Stimulated activated CD8-positive, alpha-beta memory T cell treated with anti-CD3 and anti-CD28 coated beads, Interleukin-2, amount 100 ng/mL, for 48 hours (primary cell): Measurements from ENCODE around the gene SYNPO.

Experiments
- DNase-seq, 2 donors: peaks; one replicate each; pipeline ENCODE4 v3.0.0-alpha.2; 2020; ENCODE audit warnings: low read depth in 2 of 2

SYNPO gene

DNA sequence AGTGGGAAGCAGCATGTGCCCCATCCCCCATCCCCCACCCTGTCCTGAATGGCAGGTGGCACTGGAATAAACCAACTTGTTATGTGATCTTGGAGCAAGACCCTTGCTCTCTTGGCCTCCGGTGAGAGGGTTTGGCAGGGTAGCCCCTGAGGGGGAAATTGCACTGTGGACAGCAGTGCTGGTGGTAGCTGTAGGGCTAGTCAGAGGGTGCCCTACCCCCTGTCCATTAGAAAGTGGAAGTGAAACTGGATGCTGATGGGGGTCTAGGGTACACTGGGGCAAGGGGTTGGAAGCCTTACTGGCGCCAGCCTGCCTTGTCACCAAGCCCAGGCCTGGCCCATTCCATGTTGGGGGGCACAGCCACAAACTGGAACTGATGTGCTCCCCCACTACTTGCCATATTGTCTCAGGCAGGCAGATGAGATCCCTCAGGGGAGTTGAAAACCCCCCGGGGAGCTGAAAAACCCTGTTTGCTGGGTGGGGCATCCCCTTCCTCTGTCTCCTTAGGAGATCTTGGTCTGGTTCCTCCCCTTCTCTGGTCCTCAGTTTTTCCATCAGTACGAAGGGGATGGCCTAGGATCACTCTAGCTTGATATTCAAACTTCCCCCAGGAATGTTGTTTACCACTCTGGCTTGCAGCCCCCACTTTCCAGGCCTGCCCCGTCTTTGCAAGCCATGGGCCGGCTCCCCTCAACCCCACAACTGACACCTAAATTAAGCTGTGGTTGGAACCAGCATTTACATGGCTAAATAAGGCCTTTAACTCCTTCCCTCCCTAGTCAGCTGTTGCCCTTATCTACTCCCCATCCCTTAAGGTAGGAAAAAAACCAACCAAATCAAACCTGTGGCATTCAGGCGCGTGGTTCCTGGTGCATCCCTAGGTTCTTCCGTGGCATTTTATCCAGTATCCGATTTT is 14.4 kb upstream of the SYNPO start:
- DNase-seq, result no peak

DNA sequence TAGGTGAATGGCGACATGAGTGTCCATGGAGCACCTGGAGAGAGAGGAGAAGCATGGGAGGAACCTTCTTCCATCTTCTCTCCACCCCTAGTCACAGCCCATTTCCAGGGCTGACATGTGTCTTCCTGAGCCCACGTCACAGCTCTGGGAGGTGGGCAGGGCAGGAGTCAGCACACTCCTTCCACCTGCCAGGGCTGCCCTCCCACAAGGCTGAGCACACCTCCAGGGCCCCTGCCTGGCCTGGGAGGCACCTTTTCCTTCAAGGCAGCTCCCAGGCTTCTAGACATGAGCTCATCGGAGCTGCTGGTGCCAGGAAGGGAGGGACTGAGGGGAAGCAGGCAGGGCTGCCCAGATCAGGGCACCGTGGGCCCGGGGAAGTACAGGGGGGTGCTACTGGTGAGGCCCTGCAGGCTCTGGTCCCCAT is 13.6 kb upstream of the SYNPO start:
- DNase-seq, result no peak

DNA sequence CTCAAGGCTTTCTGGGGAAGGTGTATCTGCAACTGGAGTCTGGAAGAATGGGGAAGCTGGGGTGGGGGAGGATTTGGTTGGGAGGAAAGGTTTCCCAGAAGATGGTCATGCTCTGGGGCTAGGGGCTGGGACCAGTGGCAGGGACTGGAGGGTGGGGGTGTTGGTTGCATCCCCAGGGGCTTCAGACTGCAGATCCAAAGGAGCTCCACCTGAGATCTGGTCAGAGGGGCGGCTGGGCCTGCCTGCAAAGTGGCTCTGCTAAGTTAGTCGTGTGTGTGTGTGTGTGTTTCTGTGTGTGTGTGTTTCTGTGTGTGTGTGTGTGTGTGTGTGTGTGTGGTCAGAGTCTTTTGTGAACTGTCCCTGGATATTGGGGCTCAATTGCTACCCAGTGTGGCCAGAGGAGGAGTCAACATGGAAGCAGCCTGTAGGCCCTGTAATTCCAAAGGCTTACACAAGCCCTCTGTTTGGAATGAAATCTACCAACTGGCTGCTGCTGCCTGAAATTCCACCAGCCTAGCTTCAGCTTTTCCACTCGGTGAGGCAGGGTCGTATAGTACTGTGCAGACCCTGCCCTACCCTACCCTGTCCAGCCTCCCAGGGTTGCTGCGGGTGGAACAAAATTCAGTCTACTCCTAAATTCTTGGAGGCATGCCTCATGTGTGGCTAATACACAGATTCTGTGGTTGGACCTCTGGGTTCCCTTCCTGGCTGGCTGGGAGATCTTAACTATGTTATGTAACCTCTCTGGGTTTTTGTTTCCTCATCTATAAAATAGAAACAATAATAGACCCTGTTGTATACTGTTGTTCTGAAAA is 12.5 kb upstream of the SYNPO start:
- DNase-seq, result no peak

DNA sequence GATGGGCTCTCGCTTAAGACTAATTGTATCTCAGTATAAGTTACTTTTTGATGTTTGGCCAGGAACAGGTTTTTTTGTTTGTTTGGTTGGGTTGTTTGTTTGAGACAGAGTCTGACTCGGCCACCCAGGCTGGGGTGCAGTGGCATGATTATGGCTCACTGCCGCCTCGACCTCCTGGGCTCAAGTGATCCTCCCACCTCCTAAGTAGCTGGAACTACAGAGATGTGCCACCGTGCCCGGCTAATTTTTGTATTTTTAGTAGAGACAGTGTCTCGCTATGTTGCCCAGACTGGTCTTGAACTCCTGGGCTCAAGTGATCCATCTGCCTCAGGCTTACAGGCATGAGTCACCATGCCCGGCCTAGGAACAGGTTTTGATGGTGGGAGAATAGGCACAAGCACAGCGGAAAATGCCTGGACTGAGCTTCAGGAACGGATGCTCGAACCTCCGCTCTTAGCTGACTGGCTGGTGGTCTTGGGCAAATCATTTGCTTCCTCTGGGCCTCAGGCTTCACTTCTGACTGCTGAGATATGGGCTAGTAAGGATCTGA is 11.4 kb upstream of the SYNPO start:
- no peak for DNase-seq

DNA sequence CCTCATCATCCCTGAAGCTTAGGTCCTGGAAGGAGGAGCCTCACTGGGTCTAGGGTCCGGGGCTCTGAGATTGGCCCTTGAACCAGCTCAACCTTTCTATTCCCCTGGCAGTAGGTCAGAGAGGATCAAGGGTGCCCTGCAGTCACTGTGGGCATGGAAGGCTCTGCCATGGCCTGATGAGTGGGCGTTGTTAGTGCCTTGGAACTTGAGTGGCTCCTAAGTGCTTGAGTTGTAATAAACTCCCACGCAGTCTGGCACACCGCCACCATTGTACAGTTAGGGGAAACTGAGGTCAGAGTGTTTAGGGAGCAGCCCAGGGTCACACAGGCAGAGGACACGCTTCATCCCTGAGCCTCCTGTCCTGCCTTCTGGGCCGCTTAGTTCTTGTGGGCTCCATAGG is 10.4 kb upstream of the SYNPO start:
- no peak for DNase-seq

DNA sequence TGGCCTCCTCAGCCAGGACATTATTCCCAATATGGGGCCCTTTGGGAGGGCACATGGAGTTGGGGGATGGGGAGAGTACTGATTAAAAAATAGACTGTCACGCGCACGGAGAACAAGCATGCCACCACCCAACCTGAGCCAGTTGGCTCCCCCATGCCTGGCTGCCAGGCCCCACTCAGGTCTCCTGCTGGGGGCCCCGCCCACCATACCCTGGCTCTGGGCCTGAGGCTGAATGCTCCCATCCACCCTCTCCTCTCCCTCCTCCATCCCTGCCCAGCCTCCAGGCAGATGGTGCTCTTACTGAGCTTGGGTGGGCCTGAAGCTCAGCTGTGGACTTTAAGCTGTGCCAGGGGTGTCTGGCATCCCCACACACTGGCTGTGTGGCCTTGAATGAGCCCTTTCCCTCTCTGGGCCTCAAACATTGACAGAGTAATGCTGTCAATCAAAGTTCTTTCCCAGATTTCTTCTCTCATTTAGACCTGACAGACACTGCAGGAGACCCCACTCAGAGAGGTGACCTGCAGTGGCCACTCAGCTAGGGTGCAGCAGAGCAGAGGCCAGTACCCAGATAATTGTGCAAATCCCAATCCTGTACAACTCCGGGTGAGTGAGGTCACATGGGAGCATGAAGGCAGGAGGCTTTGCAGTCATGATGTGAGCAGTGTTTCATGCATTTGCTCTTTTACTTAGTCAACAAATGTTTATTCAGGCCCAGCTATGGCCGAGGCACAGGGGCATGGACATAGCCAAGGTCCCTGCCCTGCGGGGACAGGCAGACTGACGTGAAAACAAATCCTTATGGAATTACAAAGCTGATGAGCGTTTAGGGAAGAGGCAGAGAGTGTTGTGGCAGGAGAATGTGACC is 9.8 kb upstream of the SYNPO start:
- DNase-seq, result no peak

DNA sequence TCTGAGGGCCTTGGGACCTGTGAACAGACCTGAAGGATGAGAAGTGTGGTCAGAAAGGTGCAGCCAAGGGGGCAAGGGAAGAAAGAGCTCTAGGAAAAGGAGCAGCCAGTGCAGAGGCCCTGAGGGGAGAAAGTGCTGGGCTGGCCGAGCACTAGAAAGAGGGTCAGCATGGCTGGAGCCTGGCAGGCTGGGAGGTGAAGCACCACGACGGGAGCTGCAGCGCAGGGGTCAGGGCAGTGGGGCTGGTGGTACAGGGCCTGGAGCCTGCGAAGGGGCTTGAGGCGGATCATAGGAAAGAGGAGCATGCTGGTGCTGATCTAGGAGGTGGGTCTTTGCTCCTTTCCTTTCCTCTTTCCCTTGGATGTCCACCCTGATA is 9.1 kb upstream of the SYNPO start:
- no peak for DNase-seq

DNA sequence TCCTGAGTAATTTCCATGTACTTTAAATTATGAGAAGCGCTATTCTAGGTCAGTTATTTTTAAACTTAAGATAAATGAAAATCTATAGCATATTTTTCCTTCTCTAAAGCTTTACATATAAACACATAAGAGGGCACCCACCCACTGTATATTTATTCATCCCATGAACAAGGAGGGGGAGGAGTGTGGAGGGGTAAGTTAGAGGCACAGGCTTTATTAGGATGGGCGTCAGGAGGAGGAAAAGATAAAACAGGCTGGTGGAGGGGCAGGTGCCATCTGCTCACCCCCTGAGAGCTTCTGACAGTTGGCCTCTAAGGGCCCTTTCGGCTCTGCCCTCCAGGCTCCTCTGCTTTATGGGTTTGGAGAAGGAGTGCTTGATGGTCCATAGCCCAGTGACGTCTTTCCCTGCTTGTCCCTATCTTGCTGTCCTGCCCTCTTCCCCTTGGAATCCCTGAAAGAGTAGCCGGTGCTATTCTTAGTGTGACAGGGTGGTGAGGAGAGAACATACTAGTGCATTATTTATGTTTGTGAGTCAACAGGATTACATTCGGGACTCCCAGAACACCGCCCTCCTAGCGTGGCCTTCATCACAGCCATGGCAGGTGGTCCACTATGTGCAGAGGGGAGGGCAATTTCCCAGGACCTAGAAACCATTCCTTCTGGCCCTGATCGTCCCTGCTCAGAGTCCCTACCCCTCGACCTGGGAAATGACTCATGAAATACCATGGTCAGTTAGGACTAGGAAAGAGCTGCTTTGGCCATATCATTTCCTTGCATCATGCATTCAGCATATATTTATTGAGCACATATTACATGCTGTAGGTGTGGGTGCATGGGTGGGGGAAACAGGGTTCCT is 7.9 kb upstream of the SYNPO start:
- DNase-seq, result no peak

DNA sequence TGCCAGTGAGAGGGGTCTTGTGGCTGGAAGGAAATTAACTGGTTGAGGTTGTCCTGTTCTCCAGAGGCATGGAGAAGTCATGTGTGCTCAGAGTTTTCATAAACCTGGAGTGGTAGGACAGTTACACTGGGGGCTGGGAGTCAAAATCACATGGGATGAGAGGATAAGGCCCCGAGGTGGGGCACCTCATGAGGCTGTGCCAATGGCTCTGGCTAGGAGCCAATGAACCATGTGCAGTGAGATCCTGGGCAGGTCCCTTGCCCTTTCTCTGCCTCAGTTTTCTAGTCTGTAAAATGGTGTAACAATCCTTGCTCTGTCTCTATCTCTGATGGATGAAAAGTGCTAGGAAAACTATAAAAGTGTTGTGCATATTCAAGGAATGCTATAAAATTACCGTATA is 7.0 kb upstream of the SYNPO start:
- DNase-seq, result no peak

DNA sequence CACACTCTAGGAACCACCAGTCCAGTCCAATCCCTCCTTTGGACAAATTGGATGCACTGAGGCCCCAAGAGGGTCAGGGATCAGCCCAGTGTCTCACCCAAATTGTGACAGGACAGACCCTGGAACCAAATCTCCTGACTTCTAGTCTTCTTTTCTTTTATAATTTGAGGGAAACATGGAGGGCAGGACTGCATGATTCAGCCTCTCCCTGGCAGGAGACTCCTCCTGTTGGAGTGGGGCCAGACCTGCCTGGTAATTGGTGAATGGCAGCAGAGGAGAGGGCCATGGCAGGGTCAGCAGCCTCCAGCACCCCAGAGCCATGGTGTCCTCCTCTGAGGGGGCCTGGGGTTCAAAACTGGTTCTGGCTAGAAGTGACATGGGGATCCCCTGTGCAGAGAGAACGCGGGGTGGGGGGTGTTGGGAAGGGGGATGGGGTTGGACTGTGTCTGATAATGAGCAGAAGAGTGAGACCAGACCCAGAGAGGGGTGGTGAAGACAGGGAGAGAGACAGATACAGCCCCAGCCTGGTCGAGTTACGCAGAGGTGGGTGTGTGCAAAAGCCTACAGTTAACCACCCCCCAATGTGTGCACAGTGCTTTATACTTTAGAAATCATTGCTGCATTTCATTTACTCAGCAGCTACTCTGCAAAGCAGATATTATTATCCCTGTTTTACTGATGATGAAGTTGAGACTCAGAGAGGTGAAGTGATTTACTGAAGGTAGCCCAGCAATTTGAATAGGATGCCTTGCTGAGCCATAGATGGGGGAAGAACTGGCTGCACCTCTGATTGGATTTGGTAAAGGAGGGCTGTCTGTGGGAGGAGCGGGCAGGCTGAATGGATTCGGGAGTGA is 3.8 kb upstream of the SYNPO start:
- no peak for DNase-seq

DNA sequence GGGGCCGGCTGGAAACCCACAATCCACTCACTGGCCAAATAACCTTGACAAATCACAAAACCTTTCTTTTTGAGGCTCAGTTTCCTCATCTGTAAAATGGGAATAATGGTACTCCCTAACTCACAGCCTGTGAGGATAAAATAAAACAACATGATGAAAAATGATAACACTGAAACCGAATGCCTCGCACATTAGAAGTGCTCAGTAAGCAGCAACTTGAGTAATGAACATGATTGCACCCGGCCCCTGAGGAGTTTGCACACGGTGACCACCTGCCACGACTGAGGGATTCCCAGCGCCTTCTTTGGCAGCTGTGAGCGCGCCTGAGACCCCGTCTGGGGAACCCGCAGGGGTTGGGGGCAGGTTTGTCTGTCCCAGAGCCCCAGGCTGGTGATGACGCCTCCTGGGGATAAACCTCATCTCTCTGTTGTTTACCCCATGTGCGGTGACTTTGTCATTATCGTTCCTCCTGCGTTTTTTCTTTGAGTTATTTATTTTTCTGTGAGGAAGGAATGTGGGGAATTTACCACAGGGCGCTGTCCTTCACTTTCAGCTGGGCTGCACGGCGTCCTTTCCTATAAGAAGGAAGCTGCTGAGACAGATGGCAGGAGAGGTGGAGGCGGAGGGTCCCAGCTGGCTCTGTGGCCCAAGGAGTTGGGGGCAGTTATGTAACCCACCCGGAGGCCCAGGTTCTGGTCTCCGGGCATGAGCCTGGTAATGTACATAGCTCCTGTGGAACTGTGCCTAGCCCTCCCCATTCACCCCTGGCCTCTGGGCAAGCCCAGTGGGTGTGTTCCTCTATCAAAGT is 3.0 kb upstream of the SYNPO start:
- DNase-seq, result no peak

DNA sequence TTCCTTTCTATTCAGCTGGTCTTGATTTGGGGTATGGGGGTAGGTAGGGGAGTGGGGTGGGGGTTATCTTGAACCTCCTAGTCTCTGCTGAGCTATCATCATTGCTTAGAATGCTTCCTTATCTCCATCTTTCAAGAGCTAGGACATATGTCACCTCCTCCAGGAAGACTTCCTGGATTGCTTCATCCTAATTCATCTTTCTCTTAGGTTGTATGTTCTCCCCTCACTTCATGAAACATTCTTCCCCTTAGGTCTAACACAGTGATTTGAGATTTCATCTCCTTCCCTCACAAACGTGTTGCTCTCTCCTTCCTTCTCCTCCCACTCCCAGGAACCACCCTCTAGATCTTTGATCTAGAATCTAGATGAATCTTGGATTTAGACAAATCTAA is 2.4 kb upstream of the SYNPO start:
- DNase-seq, result no peak

DNA sequence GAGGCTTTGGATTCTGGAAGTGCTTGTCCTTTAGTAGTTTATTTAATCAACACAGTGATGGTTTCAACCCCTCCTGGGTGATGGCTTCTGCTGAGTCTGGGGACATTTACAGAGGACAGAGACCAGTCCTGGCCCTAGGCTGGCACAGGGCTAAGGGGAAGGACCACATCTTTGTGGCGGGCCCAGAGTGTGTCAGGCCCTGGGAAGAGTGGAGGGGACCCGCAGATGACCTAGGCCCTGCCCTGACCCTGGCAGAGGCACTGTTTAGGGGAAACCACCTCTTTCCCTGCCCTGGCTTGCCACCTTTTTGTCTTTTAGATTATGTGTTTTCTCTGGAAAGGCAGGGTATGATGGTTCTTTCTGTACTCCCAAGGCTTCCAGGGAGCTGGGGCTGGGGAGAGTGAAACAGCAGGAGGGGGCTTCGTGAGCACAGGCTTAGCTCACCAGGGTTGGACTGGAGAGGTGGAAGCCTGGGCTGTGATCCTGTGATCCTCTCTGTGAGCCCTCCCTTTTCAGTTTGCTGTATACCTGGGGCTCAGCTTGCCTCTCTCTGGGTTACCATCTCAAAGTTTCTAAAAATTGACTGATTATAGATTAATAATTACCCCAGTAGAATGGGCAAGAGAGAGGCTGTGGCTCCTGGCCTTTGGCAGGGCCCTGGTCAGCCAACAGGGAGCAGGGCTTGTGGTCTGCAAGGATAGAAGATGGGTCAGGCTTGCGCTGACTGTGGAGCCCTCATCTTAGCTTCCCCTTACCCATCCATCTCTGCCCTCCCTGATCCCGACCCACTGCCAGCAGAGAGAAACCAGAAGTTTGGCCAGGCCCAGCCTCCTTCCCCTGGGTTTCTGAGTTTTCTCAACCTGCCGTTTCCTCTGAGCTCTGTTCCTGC is 1.7 kb upstream of the SYNPO start:
- DNase-seq, result no peak

DNA sequence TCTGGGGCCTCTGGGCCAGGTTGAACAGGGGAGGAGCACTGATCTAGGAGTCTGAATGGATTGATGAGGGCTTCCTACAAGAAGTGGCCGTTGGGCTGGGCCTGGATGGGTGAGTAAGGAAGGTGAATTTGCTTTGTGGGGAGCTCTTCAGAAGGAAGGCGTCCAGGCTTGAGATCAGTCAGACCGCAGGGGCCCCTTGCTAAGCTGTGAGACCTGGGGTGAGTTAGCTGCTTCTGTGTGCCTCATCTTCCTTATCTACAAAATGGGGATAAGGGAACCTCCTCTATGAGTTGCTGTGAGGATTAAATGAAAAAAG is 1.1 kb upstream of the SYNPO start:
- DNase-seq, result no peak

DNA sequence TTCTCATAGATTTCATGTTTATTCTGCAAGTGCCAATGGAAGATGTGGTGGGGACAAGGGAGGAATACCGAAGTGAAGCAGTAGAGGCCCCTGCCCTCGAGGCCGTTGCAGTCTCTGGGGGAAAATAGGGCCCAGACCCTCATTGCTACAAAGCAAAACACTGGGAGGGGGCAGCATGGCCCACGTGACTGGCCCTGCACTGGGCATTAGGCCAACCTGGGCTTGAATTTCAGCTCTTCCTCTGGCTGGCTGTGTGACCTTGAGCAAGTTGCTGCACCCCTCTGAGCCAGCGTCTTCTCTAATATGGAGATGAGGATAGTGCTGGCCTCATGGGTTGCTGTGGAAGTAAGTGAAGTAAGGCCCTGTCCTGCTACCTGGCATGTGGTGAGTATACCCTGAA is 709 bp upstream of the SYNPO start:
- no peak for DNase-seq

DNA sequence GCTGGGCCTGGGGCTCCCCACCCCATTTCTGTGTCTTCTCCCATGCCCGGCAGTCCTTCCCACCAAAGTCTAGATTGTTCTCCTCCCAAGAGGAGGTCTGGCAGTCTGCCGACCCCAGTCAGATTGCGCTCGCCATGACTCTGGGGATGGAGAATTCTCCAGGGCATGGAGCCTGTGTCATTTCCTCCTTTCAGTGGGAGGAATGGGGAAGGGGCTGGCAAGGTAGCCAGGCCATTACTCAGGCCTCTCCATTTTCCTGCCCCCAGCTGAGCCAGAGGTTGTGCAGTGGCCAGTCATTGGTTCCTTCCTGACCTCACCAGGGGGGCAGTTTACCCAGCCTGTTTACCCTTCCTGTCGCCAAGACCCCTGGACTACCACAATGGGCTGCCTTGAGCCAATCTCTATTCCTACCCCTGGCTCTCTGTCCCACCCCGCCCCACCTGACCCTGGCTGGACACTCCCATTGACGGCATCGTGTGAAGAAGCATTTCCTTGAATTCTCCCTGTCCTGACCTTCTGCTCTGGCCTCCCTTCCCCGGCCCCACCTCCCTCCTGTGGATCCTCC is 628 bp downstream of the SYNPO start:
- DNase-seq, result no peak

DNA sequence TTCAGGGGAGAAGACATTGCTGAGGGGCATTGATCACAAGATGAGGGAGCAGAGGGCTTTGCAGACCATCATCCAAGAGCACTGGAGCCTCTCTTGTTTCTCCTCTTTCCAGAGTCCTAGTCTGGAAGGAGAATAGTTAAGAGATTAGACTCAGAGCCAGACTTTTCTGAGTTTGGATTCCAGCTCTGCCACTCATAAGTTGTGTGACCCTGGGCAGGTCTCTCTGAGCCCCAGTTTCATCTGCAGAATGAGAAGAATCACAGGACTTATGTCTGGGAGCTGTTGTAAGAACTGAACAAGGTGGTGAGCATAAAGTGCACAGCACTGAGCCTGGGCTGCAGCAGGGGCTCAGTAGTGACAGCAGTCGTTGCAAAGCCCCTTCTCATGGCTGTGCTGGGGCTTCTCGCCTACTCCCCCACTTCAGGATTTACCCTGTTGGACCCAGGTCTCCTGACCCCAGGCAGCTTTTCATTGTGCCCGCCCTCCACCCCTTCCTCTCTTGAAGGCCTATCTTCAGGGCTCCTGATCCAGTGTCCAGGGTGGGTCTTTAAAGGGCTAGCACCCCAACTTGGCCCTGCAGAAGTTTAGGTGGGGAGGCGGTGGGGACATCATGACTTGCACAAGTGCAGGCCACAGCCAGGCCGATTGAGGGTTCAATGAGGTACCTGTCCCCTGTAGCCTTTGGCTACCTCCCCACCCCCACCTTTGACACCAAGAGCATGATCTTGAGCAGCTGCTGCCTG is 1.5 kb downstream of the SYNPO start:
- DNase-seq, result no peak
